Measurements from ENCODE around the gene BCDIN3D. TPM values are rescaled to one million over a fixed set of nuclear protein-coding genes. Genes with fewer than 3 reads are reported as not detected.

The BCDIN3D gene
- total RNA-seq, 1 experiment from 2014 or later = 3.3 TPM

DNA sequence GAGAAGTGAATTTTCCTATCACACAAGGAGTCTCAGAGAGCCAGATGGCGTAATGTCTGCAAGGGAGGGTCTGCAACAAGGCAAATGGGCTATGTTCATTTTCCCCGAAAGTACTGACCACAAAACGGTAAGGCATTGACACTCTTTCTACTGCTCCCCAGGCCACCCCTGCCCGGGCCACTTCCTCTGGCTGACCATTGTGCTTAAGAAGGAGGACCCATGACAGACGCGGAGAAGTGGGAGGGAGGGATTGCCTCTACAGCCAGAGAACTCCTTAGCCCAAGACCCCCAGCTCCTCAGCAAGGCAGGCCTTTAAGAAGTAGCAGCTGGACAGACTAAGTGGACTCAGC is 15.9 kb downstream of the BCDIN3D start:
- no peak overlapping the region for H2BK15ac ChIP-seq (ENCODE audit: low read depth, low read length)
- peaks cover 2% of the 10 kb centered on the region for H3K4me1 ChIP-seq (ENCODE audit: insufficient read depth, low read length)
- no peaks in the 10 kb centered on the region for H3K27me3 ChIP-seq (ENCODE audit: insufficient read depth, low read length)
- H4K8ac ChIP-seq (replicated peaks; ENCODE audit: insufficient read length, low read depth, low read length) = no peak overlapping the region
- no peak overlapping the region for H4K5ac ChIP-seq (ENCODE audit: insufficient read length, low read depth, low read length)
- no peak overlapping the region for H3K56ac ChIP-seq (ENCODE audit: insufficient read length, low read depth, low read length)
- H2BK20ac ChIP-seq (ENCODE audit: low read depth, low read length, poor library complexity, severe bottlenecking) = no peak overlapping the region
- H2AFZ ChIP-seq (ENCODE audit: low read length) = no peak overlapping the region
- peaks cover 2% of the 10 kb centered on the region; the same call in 1 of the 2 replicates for H3K79me2 ChIP-seq (ENCODE audit: insufficient read depth, low read length)
- peaks cover 9 to 13% (median 11%) of the 10 kb centered on the region in 3 experiments for H3K36me3 Mint-ChIP-seq (ENCODE audit: insufficient read depth in 1 of 3, low read depth in 3 of 3)
- H4K20me1 ChIP-seq (ENCODE audit: control insufficient read depth, insufficient read depth, insufficient read length) = no peaks in the 10 kb centered on the region
- no peak overlapping the region for H2BK120ac ChIP-seq (ENCODE audit: low read depth, low read length, poor library complexity, severe bottlenecking)
- no peak overlapping the region for H3T11ph ChIP-seq (ENCODE audit: low read length)
- peaks cover 4% of the 10 kb centered on the region for H3K79me1 ChIP-seq (ENCODE audit: insufficient read depth, low read depth, low read length, poor library complexity, severe bottlenecking)
- no peak for DNase-seq
- H3K9ac ChIP-seq (ENCODE audit: extremely low read depth, insufficient read length, low read length) = peak overlapping the region; percentile 64
- H2BK12ac ChIP-seq (ENCODE audit: insufficient read length, low read depth, low read length) = no peak overlapping the region
- no peaks in the 10 kb centered on the region; a peak in 1 of 5 replicates for H3K9me3 Mint-ChIP-seq
- H4K91ac ChIP-seq (ENCODE audit: insufficient read length, low read depth, low read length) = no peak overlapping the region
- peak overlapping the region; percentile 91 for H3K4me2 ChIP-seq (ENCODE audit: insufficient read depth, insufficient read length, low read length)
- H3K27ac Mint-ChIP-seq = peak overlapping the region in 2 of 3 experiments; percentile 77 to 88; a peak in 3 of 7 replicates
- no peaks in the 10 kb centered on the region for H3K27me3 Mint-ChIP-seq (ENCODE audit: low read depth)
- H3K4me3 Mint-ChIP-seq = peak overlapping the region; percentile 88 to 98
- no peak overlapping the region for H3K27ac ChIP-seq (ENCODE audit: insufficient read length, low read depth, low read length)
- H2AK5ac ChIP-seq (ENCODE audit: insufficient read length, low read length) = no peak overlapping the region
- no peak overlapping the region for H3K23ac ChIP-seq (ENCODE audit: insufficient read length, low read depth, low read length)
- H3K4me1 Mint-ChIP-seq = peaks cover 36 to 47% of the 10 kb centered on the region in 2 experiments
- H3K9me3 ChIP-seq (ENCODE audit: control insufficient read depth, low read depth, low read length) = no peaks in the 10 kb centered on the region
- H3K4ac ChIP-seq (ENCODE audit: low read depth, low read length) = no peak overlapping the region
- no CpG with 5 or more reads among the region's 6 CpGs for WGBS (ENCODE audit: extremely low coverage, insufficient read length, low lambda C conversion rate)
- peaks cover 16% of the 10 kb centered on the region for H3K23me2 ChIP-seq (ENCODE audit: insufficient read length, low read depth, low read length, poor library complexity, severe bottlenecking)
- no peak overlapping the region for H2BK5ac ChIP-seq (ENCODE audit: insufficient read length, low read length)
- no peak overlapping the region for H3K18ac ChIP-seq (ENCODE audit: insufficient read length, low read depth, low read length)
- peak overlapping the region; percentile 4; the same call in 1 of the 2 replicates for H3K14ac ChIP-seq (ENCODE audit: insufficient read depth, low read length)
- TF ChIP-seq CTCF (conservative IDR thresholded peaks at IDR 0.05) = no peak
